Urothelium cell line (cell line): ENCODE measurements around the gene RNF212B.

Experiments
- DNase-seq: peaks from one replicate; pipeline ENCODE4 v3.0.0; 2011; ENCODE audit warnings: low spot score, mixed read lengths
- FAIRE-seq: peaks from 2 replicates; lab custom pipeline; 2011; peaks lifted over from hg19 to GRCh38; lab: Jason Lieb, UNC

The RNF212B gene

GRCh38 chr14:23286902-23287479 lies 49.3 kb downstream of the RNF212B start:
- FAIRE-seq (no peak), DNase-seq (no peak)

- DNase-seq (peak; percentile 36), FAIRE-seq (no peak)
These were observed 57.2 kb downstream of the RNF212B start for GRCh38 chr14:23294734-23295561.

DNA sequence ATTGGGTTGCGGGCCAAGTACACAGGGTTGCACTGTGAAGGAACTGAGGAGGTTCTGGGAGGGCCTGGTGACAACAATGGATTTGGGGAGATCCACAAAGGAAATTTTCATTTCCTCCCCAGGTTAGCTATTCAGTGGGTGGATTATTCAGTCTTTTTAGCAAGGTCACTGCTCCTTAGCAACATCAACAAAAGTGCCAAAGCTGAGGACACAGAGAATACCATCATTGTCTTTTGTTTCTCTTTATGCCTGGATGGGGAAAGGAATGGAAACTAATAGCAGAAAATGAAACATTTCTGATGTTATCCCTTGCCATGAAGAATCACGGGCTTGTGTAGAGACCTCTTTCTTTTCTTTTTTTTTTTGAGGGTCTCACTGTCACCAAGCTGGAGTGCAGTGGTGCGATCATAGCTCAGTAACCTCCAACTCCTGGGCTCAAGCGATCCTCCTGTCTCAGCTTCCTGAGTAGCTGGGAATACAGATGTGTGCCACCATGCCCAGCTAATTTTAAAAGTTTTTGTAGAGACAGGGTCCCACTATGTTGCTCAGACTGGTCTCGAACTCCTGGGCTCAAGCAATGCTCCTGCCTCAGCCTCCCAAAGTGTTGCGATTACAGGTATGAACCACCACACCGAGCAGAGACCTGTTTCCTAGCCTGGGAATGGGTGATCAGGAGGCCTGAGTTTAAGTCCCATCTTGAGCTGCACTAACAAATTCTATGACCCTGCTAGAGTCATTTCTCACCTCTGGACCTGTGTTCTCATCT lies 58.5 kb downstream of the RNF212B start:
- DNase-seq: no peak
- no peak for FAIRE-seq

DNA sequence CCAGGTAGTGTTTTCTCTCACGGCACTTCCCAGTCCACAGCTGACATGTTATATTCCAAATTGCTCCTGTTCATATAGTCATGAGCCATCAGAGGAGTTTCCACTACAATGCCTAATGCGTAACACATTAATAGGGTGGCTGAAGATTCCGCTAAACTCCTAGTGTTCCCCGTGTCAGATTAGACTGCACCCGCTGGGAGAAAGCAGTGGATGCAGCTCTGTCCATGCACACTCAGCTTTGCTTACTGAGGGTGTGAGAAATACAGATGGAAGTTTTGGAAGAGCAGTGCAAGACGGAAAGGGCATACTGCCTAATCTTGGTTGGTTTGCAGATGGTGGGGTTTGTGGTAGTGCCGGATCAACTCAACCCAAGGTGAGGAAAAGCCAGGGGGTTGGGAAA lies 59.4 kb downstream of the RNF212B start:
- FAIRE-seq (no peak), DNase-seq (no peak)

- no peak for FAIRE-seq
- no peak for DNase-seq
These were observed 60.0 kb downstream of the RNF212B start for GRCh38 chr14:23297611-23298277.

- no peak for FAIRE-seq
- peak; percentile 35 for DNase-seq
These were observed 61.6 kb downstream of the RNF212B start for GRCh38 chr14:23299211-23299957.

GRCh38 chr14:23299986-23300686 lies 62.4 kb downstream of the RNF212B start:
- DNase-seq (no peak), FAIRE-seq (no peak)

GRCh38 chr14:23300687-23301223 lies 63.0 kb downstream of the RNF212B start:
- FAIRE-seq (no peak), DNase-seq (peak; percentile 30)

- peak; percentile 13 for FAIRE-seq
- DNase-seq: peak; percentile 97
These were observed 63.7 kb downstream of the RNF212B start for GRCh38 chr14:23301288-23301968.

- no peak for FAIRE-seq
- DNase-seq: no peak
These were observed 64.2 kb downstream of the RNF212B start for GRCh38 chr14:23301969-23302289.

- FAIRE-seq (no peak), DNase-seq (peak; percentile 48)
These were observed 64.8 kb downstream of the RNF212B start, which contains the start of gene PPP1R3E for GRCh38 chr14:23302290-23303225. TSS of gene PPP1R3E (minus strand) at chr14:23302859. CDS start at chr14:23302576, 283 bp downstream.

DNA sequence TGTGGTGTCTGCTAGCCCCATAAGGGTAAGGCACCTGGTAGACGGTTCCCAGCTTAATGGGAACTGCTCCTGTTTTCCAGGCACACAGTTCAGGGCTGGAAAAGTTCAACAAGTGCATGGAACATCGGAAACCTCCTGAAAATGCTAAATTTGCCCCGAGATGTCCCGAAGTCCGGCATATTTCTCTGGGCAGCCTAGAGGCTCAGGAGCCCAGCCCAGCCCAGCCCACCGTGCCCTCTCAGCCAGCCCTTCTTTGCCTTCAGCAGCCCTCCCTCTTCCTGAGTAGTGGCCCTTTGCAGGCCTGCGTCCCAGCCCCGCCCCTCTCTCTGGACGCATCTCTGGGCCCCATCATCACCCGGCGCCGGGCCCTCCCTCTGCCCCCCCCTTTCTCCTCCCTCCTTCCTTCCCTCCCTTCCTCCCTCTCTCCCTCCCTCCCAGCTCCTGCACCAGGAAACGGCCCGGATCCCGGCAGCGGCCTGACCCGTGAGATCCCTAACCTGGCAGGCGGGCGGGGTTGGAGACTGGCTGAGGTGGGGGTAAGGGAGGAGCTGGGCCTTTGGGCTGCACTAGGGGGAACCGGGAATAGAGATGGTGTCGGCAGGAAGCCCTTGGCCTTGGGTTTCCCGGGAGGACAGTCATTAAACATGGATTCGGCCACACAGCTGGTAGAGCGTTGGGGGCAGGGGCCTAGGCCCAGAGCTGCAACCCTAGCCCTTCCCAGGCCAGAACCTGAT lies 68.8 kb downstream of the RNF212B start, which contains the start of gene BCL2L2:
BCL2L2 (plus strand) TSS at position 422 of the 734 bp plus-strand sequence. CDS start 935 bp downstream, outside the sequence.
- DNase-seq: peak; percentile 83
- FAIRE-seq: peak; percentile 48

DNA sequence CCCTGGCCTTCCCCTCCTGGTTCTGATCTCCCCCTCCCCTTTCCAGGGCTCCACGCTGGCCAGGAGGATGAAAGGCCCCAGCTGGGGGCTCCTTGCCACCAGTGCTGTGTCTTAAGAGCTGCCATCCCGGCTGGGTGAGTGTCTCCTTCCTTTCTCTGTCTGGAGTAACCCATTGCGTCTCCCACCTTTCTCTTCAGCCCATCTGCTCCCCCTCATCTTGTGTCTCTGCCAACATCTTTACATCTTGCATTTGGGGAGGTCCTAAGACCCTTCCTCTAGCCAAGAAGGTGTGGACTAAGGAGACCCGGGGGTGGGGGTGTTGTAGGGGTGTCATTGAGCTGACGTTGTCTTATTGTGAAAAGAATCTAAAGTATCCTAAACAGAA lies 69.4 kb downstream of the RNF212B start:
- FAIRE-seq: no peak
- no peak for DNase-seq

- FAIRE-seq (no peak), DNase-seq (peak; percentile 25)
These were observed 70.2 kb downstream of the RNF212B start for GRCh38 chr14:23307687-23308644.

- no peak for DNase-seq
- FAIRE-seq: no peak
These were observed 71.1 kb downstream of the RNF212B start for GRCh38 chr14:23308721-23309445.
